Brain microvascular endothelial cell (primary cell): ENCODE results near the gene CCSAP.

Experiments used
- DNase-seq: peaks from one replicate; pipeline ENCODE4 v3.0.0-alpha.2; 2020
- H3K27ac ChIP-seq: fragments of 250-450 bp; sonication (Bioruptor Pico); 2 replicates; pipeline ENCODE4 v1.5.1; 2020; ENCODE audit warnings: mild to moderate bottlenecking, moderate library complexity
- H3K27me3 ChIP-seq: fragments of 250-450 bp; sonication (Bioruptor Pico); replicated peaks from 2 replicates; pipeline ENCODE4 v1.5.1; 2020; ENCODE audit warnings: mild to moderate bottlenecking
- H3K36me3 ChIP-seq: fragments of 250-450 bp; sonication (Bioruptor Pico); replicated peaks from 2 replicates; pipeline ENCODE4 v1.5.1; 2020; ENCODE audit warnings: mild to moderate bottlenecking
- H3K4me3 ChIP-seq: 2 replicates; pipeline ENCODE4 v1.5.1; 2011; ENCODE audit warnings: low read depth, mild to moderate bottlenecking, control low read depth, low read length, moderate library complexity
- CTCF ChIP-seq: IDR thresholded peaks from 2 replicates; pipeline ENCODE4 v1.5.1; 2011; ENCODE audit warnings: low read depth, mild to moderate bottlenecking, moderate library complexity, low read length, control low read depth, inconsistent platforms; ENCODE audit errors: missing control alignments
- in situ Hi-C: cut with HindIII; loops from 2 replicates; pipeline ENCODE4 v1.10.0; 2017; ENCODE audit warnings: low sequenced_read_pairs, low pct_ligation_motif_present

The CCSAP gene

DNA sequence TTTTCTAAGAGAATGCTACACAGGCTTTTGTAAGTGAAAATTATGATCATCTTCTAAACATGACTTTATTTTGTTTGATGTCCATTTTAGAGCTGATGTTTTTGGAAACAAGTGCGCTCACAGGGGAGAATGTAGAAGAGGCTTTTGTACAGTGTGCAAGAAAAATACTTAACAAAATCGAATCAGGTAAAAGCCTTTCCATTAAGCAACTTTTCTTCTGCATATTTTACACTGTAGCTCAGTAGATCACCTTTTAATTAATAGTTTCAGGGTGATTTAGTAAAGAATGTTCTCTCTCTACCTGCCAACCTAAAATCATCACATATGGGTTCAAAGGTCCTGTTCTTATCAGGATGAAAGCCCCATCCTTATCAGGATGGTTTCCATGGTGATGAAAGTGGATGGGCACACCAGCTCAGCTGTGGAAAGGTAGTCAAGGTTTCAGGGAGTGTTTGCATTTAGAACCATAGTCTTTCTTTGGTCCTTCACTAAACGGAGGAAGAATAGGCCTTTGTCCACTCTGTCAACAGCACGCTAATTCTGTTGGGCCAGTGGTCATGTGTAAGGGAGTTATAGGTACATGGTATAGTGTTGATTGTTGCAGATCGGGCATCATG is 43.9 kb downstream of the CCSAP start:
- Histone ChIP-seq H3K27ac (no peak overlapping the region), H3K4me3 (no peak overlapping the region), H3K27me3 (no peaks in the 10 kb centered on the region), H3K36me3 (peaks cover 21% of the 10 kb centered on the region)
- DNase-seq = no peak
- TF ChIP-seq CTCF = no peak
- in situ Hi-C loops = no loop called here

GRCh38 chr1:229298420-229298819 is 44.4 kb downstream of the CCSAP start:
- Histone ChIP-seq H3K27ac (no peak overlapping the region), H3K27me3 (no peaks in the 10 kb centered on the region), H3K4me3 (no peak overlapping the region), H3K36me3 (peaks cover 16% of the 10 kb centered on the region)
- in situ Hi-C loops = no loop called here
- no peak for DNase-seq
- no peak for TF ChIP-seq CTCF

GRCh38 chr1:229297746-229298145 is 45.1 kb downstream of the CCSAP start:
- Histone ChIP-seq H3K4me3 (no peak overlapping the region), H3K27me3 (no peaks in the 10 kb centered on the region), H3K27ac (no peak overlapping the region), H3K36me3 (peaks cover 16% of the 10 kb centered on the region)
- DNase-seq = no peak
- in situ Hi-C loops = no loop called here
- TF ChIP-seq CTCF = no peak

DNA sequence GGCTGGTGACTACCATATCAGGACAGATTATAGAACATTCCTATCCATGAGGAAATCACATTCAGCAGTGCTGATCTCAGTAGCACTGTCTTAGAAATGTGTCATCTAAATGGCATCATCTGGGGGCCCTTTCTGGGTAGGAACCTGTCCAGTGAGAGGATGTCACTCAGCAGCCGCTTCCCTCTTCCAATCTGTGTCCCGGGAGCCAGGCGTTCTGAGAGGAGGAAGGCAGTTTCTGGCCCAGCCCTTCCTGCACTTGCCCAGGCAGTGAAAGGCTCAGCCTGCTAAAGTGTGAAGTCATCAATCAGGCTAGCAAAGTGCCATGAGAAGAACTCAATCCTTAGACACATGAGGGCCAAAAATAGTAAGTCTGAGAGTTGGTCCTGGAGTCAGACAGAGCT is 46.3 kb downstream of the CCSAP start:
- DNase-seq = peak; percentile 72
- TF ChIP-seq CTCF = no peak
- Histone ChIP-seq H3K27me3 (no peaks in the 10 kb centered on the region), H3K4me3 (no peak overlapping the region), H3K27ac (peak overlapping the region; percentile 8), H3K36me3 (peaks cover 16% of the 10 kb centered on the region)
- in situ Hi-C loops = no loop called here

GRCh38 chr1:229295745-229296144 is 47.1 kb downstream of the CCSAP start:
- Histone ChIP-seq H3K36me3 (peaks cover 16% of the 10 kb centered on the region), H3K27me3 (no peaks in the 10 kb centered on the region), H3K27ac (no peak overlapping the region), H3K4me3 (no peak overlapping the region)
- no peak for TF ChIP-seq CTCF
- in situ Hi-C loops = no loop called here
- DNase-seq = no peak
